ENCODE measurements around the gene GRB10.

The GRB10 gene

DNA sequence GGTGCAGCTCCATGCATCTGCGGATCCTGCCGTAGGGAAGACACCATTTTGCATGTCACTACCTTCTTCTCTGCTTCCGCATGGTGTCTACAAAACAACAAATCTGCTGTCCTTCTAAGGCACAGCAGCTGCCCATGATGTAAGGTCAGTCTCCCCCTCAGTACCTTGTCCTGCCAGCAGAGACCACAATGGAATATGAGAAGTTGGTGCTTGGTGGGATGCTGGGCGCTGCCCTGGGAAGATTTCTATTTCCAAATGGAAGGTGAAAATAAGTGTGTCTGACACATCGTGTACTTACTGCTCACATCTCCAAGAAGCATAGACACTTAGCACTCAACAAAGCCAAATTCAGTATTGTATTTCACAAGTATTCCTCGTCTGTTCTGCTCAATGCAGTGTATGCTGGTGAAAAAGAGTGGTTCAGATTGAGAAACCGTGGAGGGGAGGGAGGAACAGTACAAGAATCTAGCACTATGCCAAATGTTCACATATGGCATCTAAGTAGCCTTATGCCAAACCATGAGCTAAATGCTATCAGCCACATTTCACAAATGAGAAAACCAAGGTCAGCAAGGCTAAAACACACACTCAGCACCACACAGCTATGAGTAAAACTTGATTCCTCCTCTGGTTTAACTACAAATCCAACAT, 95.0 kb downstream of the GRB10 start:
- no peak for DNase-seq

DNA sequence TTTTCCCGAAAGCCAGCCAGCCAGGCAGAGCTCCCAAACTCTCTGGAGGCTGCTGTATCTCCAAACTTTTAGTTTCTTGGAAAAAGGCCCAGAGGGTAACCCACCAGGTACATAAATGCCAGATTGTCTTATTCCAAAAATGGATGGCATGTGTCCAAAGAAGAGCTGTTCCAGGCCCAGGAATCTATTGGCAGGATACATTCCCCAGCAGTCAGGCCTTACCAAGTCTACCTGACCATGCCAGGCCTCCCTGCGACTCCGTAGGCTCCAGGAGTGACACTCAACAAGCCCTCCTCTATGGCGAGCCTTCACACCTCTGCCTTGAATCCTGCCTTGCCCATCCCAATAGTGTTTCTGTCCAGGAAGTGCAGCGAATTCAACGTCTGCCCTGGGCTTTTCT, 95.6 kb downstream of the GRB10 start:
- DNase-seq = no peak

DNA sequence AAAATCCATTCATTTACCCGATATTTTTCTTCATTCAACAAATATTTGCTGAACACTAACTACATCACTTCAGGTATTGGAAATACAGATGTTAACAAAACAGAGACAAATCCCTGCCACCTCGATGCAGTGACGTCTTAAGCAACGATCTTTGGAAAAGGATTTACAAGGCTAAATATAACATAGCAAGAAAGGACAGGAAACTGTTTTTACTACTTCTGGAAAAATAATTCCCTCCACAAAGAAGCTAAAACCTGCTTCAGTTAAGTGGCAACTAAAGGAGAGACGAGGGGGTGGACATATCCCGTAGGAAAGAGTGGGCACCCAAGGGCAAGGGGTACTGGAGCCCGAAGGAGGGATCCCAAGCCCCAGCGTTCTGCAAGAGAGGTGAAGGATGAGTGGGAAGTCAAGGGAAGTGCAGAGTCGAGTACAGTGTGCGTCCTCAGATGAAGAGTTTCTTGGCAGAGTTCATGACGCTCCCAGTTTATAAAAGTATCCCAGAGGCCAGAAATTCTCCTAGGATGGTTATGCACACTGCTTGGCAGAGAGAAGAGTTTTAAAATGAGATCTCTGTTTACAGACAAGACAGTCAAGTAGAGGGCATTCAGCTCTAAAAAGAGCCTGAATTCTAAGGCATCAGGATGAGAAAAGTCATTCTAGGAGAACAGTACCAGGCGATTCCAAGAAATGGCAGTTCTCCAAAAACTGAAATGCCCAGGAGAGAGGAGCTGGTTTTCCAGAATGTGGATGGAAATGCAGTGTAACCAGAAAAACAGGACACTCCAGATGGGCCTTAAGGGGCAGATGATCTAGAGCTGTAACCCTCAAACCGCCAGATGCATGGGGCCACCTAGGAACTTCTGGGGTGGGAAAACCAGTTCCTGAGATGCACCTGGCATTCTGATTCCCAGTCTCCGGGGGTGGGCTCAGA, 97.3 kb downstream of the GRB10 start:
- DNase-seq = no peak

DNA sequence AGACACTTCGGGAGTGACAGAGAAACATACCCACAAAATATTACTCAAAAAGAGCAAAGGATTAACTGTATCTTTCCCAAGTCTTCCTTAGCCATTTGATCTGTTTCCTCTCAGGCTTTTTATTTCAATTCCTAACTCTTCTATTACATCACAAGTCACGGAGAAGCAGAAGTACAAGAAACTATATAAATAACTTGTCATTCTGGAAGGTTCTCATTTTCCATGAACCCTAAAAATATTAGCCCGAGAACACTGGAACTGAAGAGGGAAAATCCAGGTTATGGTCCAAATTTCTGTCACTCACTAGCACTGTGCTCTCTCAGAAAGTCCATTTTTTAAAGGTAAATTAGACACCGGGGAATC, 98.0 kb downstream of the GRB10 start:
- no peak for DNase-seq

DNA sequence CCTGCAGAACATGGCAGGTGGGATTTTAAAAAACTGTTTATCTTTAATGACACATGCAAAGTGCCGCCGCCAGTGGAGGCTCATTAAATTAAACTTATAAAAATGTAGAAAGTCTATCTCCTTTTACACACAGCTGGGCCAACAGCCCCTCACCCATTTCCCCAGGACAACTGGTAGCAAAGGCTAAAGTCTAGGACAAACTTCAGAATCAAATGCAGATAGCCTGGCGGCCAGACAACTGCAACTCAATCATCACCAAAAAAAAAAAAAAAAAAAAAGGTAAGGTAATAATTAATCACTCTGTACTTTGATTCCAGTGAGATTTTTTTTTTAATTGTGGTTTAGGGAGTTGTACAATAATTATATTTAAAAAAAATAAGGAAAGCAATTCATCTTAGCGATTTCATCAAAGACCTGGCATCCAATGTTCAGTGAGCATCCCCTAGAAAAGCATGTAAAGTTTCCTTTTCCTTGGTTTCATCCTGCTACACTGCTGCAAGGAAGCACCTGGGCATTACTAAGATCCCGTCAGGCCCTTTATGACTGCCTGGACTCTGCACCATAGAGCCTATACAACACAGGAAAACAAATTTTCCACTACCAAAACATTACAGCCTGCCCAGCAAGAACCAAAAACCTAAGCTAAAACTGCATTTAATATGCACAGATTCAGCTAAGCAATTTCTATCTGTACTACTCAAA, 98.5 kb downstream of the GRB10 start:
- no peak for DNase-seq

DNA sequence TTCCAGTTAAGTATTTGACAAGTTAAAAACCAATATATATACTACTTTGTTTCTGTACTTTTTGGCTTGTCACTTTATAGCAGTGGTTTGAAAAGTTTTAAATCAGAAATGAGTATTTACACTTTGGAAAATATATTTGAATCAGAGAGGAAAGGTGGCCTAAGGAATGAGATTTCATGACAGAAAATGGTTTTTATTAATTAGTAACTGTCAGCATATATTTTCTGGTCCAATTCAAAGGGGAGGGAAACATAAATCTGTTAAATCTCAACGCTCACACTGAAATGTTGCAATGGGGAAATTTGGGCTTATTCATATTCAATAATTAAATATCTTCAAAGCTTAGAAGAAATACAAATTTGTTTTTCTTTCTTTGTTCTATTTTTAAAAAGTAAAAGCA, 100.1 kb downstream of the GRB10 start:
- no peak for DNase-seq

DNA sequence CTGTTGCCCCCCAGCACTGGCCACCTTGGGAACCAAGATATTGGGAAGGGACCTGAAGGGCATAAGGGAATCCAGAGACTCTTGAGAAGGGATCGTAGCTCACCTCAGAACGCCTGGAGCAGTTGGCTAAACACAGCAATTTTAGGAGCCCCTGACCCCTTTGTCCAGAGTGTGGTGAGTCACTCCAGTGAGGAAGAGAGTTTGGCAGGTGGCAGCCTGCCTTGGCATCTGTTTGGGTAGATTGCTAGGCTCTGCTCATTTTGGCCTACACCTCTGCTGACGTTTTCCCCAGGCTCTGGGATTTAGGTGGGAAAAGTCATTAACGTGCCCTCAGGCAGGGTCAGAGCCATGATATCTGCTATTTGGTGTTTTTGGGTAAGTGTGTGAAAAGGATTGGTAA, 100.6 kb downstream of the GRB10 start:
- DNase-seq = no peak

DNA sequence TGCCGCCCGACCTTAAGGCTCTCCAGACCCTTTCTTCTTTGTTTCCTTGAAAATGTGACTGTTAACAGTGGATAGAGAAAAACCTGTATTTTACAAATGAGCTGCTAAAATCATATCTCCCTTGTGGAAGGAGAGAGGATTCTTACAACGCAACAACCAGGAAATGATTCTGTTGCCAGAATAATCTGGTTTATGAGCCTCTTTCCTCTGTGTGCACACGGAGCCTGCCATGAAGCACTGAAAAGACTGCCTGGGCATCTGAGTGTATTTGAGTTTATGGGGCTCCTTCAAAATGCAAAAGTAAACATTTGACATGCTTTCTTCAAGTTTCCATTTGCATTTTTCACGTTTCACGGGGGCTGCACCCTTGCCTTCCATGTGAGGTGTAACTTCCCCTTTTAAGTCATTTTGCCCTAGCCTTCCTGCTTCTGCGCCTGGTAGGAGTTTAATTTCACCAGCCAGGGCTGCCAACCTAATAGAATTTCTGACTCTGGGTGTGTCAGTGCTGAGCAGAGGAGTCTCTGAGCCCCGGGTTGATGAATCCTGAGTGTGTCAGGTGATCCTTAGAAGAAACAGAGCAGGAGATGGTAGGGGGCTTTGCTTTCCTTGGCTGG, 101.2 kb downstream of the GRB10 start:
- peak in 1 of 3 experiments; percentile 12 for DNase-seq

DNA sequence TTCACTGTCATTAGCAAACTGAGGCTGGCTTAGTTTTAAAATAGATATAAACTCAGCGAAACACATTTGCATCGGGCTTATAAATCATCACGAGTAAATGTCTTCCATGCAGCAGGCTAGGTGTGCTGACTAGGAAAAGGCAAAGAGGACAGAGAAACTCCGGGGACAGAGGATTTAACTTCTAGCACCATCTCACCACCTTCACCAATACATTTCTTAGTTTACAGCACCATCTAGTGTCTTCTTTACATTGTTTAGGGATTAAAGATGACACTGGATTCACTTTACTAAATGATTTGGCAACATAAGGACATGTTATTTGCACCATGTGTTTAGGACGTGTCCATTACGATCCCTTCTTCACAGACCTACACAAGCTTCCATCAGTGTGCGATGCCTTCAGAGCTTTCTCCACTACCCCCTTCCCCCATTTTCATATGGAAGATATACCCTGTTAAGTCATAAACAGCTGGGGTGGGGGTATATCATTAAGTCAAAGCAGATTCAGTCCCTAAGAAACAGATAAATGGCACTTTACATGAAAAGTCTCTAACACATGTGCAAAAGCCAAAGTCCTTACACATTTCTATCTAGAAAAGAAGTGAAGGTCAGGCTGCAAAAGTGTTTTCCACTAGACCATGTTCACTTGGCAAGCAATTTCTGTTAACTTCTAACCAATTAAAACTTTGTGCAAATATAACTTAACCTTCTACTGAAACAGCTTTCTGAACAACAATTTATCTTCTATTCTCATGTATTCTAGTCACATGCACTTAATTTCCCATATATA, 103.3 kb downstream of the GRB10 start:
- peak; percentile 18 to 86 (median 37) for DNase-seq

DNA sequence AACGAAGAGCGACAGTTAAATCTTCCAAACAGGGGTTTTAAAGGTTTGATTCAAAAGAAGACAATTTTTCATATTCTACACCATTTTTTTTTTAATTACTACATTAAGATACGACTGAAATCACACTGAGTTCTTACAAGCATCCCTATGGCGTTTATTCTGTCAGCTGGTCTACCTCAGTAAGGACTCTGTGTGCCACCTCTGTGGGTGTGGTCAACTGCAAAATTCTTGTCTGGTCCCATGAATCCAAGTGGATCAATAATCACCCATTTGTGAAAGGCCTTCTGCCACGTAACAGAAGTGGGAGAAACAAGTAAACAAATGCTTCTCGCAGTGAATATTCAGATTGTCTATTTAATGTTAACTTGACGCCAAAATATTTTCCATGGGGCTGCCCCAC, 104.1 kb downstream of the GRB10 start:
- DNase-seq = peak in 1 of 3 experiments; percentile 25

DNA sequence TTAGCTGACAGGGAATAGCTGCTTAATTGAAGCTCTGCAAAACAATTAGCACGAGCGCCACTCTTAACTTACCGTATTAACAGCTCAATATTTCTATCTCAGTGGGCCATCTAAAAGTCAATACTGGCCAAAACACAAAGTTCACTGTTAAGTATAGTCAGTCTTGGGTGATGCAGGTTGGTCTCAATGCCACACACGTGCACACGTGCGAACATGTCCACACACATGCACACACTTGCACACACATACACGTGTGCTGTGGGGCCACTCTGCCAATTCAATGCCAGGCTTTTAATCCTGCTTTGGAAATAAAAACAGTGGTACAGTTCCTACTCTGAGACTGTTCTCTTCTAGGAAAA, 105.1 kb downstream of the GRB10 start:
- DNase-seq = no peak

DNA sequence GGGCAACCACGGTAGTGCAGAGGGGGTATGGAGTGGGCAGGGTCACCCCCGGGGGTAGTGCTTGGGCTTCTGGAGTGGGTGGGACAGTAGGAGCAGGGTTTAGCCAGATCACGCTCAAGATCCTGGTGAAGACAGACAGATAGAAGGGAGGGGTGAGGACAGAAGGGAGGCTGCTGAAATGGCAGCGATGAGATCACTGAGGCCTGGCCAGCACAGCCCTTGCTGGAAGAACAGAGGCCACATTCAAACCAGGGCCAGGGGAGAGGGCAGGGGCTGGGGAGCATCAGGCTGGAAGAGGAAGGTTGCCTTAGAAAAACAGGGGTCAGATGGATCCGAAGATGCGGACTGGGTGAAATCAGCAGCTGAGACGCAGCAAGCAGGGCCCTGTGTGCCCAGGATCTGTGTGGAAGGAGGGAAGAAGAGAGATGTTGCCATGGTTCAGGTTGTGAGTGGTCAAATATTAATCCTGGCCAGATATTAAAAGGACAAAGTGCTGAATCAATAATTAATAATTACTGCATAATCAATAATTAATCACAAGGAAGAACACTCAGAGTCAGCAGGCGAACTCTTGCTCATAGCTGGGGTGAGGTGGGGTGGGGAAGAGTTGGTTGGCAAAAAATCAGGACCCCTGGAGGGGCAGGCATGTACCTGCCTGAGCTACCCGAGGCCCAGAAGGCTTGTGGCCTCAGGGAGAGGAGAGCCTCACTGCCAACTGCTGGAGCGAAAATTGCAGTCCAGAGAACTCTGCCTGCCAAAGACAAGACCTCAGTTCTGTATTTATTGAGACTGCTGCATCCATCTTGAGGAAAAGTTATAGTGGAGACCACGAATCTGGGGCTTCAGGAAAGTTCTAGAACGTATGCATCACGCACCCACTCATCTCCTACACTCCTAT, 105.7 kb downstream of the GRB10 start:
- peak in 2 of 3 experiments; percentile 13 to 54 for DNase-seq

DNA sequence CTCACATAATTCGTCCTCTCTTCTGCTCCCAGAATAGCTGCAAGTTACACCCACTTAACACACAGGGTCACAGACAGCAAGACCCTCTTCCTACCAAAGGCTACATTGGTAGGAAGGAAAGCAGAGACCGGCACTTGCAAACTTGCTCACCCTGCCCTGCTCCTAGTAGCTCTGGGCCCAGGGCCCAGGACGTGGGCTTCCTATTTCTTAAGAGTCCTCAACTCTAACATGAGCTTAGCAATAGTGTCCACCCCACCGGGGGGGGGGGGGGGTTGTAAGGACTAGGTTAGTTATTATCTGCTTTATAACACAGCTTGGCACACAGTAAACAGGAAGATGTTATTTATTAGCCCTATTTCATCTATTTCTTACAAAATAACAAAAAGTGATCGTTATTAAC, 106.6 kb downstream of the GRB10 start:
- no peak for DNase-seq

DNA sequence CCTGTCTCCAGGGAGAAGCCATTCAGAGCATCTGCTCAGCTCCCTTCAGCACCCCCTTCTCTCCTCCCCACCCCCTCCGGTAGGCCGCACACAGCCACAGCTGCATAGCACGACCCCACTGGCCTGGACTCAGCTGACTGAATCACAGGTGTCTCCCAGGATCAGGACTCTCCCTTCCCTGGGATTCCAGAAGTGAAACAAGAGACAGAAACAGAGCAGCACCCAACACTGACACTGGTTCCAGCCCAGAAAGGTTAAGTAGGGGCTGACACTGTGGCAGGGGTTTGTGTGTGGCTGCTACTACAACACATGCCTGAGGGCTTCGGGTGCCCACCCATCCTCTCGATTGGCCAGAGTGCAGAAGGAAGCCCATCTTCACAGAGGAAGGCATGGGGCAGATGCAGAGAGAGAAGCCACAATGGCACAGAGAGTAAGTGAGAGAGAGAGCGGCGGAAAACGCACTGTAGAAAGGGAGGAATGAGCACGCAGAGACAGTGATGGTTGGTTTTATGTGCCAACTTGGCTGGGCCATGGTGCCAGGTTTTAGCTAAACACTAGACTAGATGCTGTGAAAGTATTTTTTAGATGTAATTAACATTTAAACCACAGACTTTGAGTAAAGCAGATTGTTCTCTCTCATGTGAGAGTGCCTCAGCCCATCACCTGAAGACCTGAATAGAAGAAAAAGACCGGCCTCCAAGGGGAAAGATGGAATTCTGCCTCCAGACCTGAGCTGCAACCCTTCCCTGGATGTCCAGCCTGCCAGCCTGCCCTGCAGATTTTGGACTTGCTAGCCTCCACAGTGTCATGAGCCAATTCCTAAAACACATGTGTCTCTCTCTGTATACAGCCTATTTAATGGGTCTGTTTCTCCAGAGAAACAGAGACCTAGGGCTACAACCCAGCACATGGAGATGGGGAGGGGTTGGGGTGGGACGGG, 107.5 kb downstream of the GRB10 start:
- DNase-seq = no peak

DNA sequence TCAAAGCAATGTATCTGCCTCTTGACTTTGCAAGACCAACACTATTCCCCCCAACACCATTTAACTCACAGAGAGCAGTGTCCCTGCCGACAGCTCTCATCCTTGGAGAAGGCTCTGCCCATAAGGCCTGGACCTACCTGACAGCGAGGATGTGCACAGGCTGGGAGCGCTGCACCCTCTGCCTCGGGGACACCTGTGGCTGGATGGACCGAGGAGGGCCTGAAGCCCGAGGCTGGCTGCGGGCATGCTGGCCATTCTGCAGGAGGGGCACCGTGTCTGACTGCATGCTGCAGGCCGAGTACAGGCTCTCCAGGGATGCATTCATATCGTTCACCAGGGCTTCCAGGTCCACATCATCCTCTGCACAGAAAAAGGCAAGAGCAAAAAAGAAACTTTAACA, 108.4 kb downstream of the GRB10 start:
- no peak for DNase-seq

DNA sequence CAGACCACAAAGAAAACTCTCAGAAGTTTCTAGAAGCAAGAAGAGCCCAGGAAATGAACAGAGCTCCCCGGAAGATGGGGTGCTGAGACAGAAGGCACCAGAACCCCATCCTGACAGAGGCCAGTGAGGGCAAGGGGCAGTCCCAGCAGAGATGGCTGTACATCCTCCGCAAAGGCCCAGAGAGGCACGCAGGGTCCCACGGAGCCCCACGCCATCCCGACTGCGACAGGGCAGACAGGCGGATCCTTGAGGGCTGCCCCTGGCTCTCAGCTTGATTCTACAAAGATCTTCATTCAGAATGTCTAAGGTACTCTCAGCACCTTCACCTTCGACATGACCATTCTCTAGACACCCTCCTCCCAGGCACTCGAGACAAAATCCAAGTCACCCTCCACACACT, 109.6 kb downstream of the GRB10 start:
- DNase-seq = no peak

DNA sequence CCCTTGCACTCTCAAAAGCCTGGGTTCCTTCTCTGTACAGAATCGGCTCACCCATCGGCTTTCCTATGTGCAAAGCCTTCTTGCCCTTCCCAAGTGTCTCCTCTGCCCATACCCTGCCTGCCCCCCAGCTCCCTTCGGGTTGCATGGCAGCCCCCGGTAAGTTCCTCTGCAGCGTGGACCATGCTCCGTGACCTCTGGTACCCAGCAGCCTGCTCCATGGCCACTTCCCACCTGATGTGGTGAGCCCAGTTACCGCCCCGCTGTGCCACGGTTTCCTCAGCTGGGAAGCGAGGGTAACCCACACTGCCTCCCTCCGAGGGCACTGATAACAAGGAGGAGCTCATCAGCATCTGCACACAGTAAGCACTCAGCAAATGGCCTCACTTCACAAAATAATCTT, 110.7 kb downstream of the GRB10 start:
- DNase-seq = no peak

DNA sequence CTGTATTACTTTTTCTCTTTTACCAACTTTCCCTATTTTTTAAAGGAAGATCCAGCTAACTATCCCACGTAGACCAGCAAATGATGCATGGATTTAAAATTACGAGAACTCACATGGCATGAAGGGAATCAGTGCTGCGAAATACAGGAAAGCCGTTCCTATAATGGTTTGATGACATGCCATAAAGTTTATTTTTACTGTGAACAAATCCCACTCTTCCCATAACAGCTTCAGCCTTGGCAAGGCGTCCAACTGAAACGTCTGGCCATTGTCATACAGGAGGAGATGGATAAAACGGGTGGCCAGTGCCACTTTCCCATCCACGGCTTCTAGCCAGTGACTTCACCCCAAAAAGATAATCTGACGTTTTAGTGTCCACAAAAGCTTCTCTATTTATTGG, 111.3 kb downstream of the GRB10 start:
- DNase-seq = no peak

DNA sequence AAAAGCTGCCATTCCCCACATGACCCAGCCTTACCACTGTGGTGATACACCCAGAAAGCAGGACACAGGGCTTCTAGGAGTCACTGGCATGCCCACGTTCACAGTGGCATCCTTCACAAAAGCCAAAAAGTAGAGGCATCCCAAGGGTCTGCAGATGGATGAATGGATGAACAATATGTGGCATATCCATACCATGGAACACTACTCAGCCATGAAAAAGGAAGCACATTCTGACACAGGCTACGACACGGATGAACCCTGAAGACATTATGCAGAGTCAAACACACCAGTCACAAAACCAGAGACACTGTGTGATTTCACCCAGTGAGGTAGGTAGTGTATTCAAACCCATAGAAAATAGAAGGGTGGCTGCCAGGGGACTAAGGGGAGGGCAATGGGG, 112.8 kb downstream of the GRB10 start:
- no peak for DNase-seq

DNA sequence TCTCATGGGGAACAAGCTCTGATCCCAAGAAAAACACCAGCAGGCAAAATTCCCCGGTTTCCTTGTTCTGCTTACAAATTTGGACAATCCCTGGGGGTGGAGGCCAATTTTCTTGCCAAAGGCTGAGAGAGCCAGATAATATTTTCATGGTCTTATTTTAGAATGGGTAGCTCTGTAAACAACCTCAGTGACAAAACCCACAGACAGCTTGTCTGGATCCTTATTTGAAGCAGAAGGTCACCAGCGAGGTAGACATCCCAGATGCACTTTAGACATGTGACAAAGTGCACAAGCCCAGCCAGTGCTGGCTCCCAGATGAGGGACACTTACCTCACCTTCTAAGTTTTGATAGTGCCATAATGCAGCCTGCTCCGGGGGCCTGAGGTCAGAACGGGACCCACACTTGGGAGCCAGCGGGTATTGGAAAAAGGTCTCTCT, 114.9 kb downstream of the GRB10 start:
- no peak for DNase-seq
